Hair follicular keratinocyte (primary cell): ENCODE data around the gene KIFC3. TPM values are rescaled to one million over a fixed set of nuclear protein-coding genes. Genes with fewer than 3 reads are reported as not detected.

Source experiments
- total RNA-seq: library from RNA; depleted of rRNA; stranded (reverse); fragments of >200 nt; gene quantifications from 2 replicates; pipeline ENCODE4 v1.2.3, GENCODE V29; 2015

KIFC3 gene
- 45.6 and 57.0 TPM in 2 replicates for total RNA-seq

GRCh38 chr16:57802341-57803133 lies at the start of gene KIFC3:
KIFC3 (minus strand) TSS chr16:57802491; CDS start chr16:57798243, 4,248 bp downstream.

GRCh38 chr16:57735755-57736418 lies 66.4 kb downstream of the KIFC3 start, which contains the start of gene KATNB1:
KATNB1 (plus strand) TSS chr16:57735770; CDS start chr16:57737244, 1,474 bp downstream.

Other genes with a start within 250 kb of the KIFC3 start
- 57.7 and 83.5 TPM in 2 replicates for gene ADGRG1, start 173.9 kb downstream of the KIFC3 start, total RNA-seq
- not detected in 2 replicates for gene ADGRG3, start 134.2 kb downstream of the KIFC3 start, total RNA-seq
- not detected in 2 replicates for gene DRC7, start 107.7 kb downstream of the KIFC3 start, total RNA-seq
- 34.1 and 44.5 TPM in 2 replicates for gene KATNB1, start 66.7 kb downstream of the KIFC3 start, total RNA-seq
- 2.7 and 3.5 TPM in 2 replicates for gene CNGB1, start 168.6 kb upstream of the KIFC3 start, total RNA-seq
- 2.7 and 5.2 TPM in 2 replicates for gene ZNF319, start 198.2 kb upstream of the KIFC3 start, total RNA-seq
- gene USB1, start 198.9 kb upstream of the KIFC3 start, total RNA-seq, result 33.3 and 41.3 TPM in 2 replicates
- gene MMP15, start 223.3 kb upstream of the KIFC3 start, total RNA-seq, result 9.1 and 9.5 TPM in 2 replicates